Measurements from ENCODE around the gene GBP5.

- TF ChIP-seq, protein P1, sequence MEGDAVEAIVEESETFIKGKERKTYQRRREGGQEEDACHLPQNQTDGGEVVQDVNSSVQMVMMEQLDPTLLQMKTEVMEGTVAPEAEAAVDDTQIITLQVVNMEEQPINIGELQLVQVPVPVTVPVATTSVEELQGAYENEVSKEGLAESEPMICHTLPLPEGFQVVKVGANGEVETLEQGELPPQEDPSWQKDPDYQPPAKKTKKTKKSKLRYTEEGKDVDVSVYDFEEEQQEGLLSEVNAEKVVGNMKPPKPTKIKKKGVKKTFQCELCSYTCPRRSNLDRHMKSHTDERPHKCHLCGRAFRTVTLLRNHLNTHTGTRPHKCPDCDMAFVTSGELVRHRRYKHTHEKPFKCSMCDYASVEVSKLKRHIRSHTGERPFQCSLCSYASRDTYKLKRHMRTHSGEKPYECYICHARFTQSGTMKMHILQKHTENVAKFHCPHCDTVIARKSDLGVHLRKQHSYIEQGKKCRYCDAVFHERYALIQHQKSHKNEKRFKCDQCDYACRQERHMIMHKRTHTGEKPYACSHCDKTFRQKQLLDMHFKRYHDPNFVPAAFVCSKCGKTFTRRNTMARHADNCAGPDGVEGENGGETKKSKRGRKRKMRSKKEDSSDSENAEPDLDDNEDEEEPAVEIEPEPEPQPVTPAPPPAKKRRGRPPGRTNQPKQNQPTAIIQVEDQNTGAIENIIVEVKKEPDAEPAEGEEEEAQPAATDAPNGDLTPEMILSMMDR (IDR thresholded peaks at IDR 0.05; ENCODE audit: low read length), result no peak
- TF ChIP-seq EZH2 (optimal IDR thresholded peaks at IDR 0.05; ENCODE audit: low read depth, low read length) (no peak), EZH2phosphoT487 (IDR thresholded peaks at IDR 0.05; ENCODE audit: low read length) (no peak)
Observed at GRCh38 chr1:89276690-89277089, 4.0 kb upstream of the GBP5 start.

All from MM.1S (cell line).